Small intestine (tissue), 7 donors: Measurements from ENCODE around the gene ENTPD2. TPM values are rescaled to one million over a fixed set of nuclear protein-coding genes. Genes with fewer than 3 reads are reported as not detected.
"Not testable (repeated sequence)": the region's sequence is repeated elsewhere in the genome, so short reads cannot be mapped to it uniquely, and the experiment has no call there.

Experiments used
- DNase-seq, 2 donors: peaks; one replicate each; pipeline versions ENCODE4 v3.0.0 to v3.0.0-alpha.2; 2013
- FAIRE-seq: peaks from 2 replicates; lab custom pipeline; 2012; peaks lifted over from hg19 to GRCh38; lab: Jason Lieb, UNC
- H3K27ac ChIP-seq, 3 donors: one replicate each; pipeline ENCODE4 v1.5.1; 2013; ENCODE audit warnings: low read length in 2 of 3, mild to moderate bottlenecking in 2 of 3, control low read depth in 1 of 3, inconsistent platforms in 1 of 3, low read depth in 1 of 3, moderate library complexity in 1 of 3
- H3K27me3 ChIP-seq, 3 donors: one replicate each; pipeline ENCODE4 v1.6.1; 2013; ENCODE audit warnings: low read length in 3 of 3, inconsistent platforms in 1 of 3; ENCODE audit not compliant: control insufficient read depth in 3 of 3, insufficient read depth in 3 of 3
- H3K36me3 ChIP-seq, 3 donors: one replicate each; pipeline ENCODE4 v1.6.1; 2013; ENCODE audit warnings: low read length in 3 of 3, inconsistent platforms in 1 of 3, low read depth in 1 of 3, mild to moderate bottlenecking in 1 of 3, moderate library complexity in 1 of 3; ENCODE audit not compliant: control insufficient read depth in 3 of 3, insufficient read depth in 2 of 3
- H3K4me1 ChIP-seq, 3 donors: one replicate each; pipeline ENCODE4 v1.6.1; 2013; ENCODE audit warnings: low read length in 2 of 3, inconsistent platforms in 1 of 3, low read depth in 1 of 3, mild to moderate bottlenecking in 1 of 3, moderate library complexity in 1 of 3; ENCODE audit not compliant: control insufficient read depth in 3 of 3, insufficient read depth in 2 of 3
- H3K4me3 ChIP-seq, 3 donors: one replicate each; pipeline ENCODE4 v1.5.1; 2013; ENCODE audit warnings: low read length in 3 of 3, control low read depth in 1 of 3, inconsistent platforms in 1 of 3, low read depth in 1 of 3, mild to moderate bottlenecking in 1 of 3, moderate library complexity in 1 of 3
- H3K9me3 ChIP-seq, 2 donors: one replicate each; pipeline ENCODE4 v1.6.1; 2013; ENCODE audit warnings: low read depth in 1 of 2, low read length in 1 of 2; ENCODE audit not compliant: control insufficient read depth in 2 of 2, insufficient read depth in 1 of 2
- WGBS, 3 donors: extraction: QIAGEN DNeasy Blood & Tissue Kit; methylation state at CpG; one replicate each; pipeline ENCODE4 v1.1.7; 2013; 5-methylcytosine and 5-hydroxymethylcytosine counted together
- polyA plus RNA-seq, 4 donors: library from polyadenylated mRNA; stranded (reverse) in 3 of 4; unstranded in 1 of 4; fragments of 200-250 nt in 3 of 4; fragments of 120-200 nt in 1 of 4; gene quantifications; one replicate each; pipeline versions ENCODE4 v1.2.1 to v1.2.3, GENCODE V29; 2013
- donor health status: healthy with polysubstance abuse.
- donor health status: control.
- donor health status: control.
- donor health status: Bipolar disorder and iron deficiency.
- donor health status: healthy.

Gene ENTPD2
- polyA plus RNA-seq, 4 donors: 5.5 to 16.5 (median 8.3) TPM

- not testable (repeated sequence) for H3K27me3 ChIP-seq, FAIRE-seq, H3K9me3 ChIP-seq, H3K4me3 ChIP-seq, DNase-seq, H3K27ac ChIP-seq, H3K36me3 ChIP-seq
- H3K4me1 ChIP-seq: peaks cover 0 to 52% (median 0%) of the 10 kb centered on the region in 3 donors
- WGBS, 3 donors: 88 to 92% (median 90%) methylated on average over 5 of the region's 5 CpGs
Observed at GRCh38 chr9:137033481-137033880, 20.4 kb downstream of the ENTPD2 start.

- WGBS, 3 donors: 67 to 75% (median 71%) methylated on average over 9 to 10 of the region's 10 CpGs
- no peaks in the 10 kb centered on the region for H3K9me3 ChIP-seq
- H3K27me3 ChIP-seq: peaks cover 0 to 6% (median 0%) of the 10 kb centered on the region in 3 donors
- H3K4me1 ChIP-seq: peaks cover 0 to 54% (median 0%) of the 10 kb centered on the region in 3 donors
- H3K4me3 ChIP-seq: no peak overlapping the region
- H3K27ac ChIP-seq: no peak overlapping the region
- DNase-seq (no peak), FAIRE-seq (no peak)
- H3K36me3 ChIP-seq: peaks cover 0 to 2% (median 0%) of the 10 kb centered on the region in 3 donors
Observed at GRCh38 chr9:137032858-137033257, 21.0 kb downstream of the ENTPD2 start.

GRCh38 chr9:137031904-137032640 is 21.8 kb downstream of the ENTPD2 start, which contains the start of gene FUT7:
Gene FUT7, minus strand, starts transcription at chr9:137032088. Its CDS starts 97 bp downstream, at chr9:137031991.
- Histone ChIP-seq H3K4me3 (no peak within 1 kb of the TSS), H3K27me3 (peaks cover 0 to 9% (median 0%) of the 10 kb centered on the region in 3 donors), H3K9me3 (no peaks in the 10 kb centered on the region), H3K4me1 (peaks cover 0 to 60% (median 0%) of the 10 kb centered on the region in 3 donors), H3K36me3 (no peaks in the 10 kb centered on the region), H3K27ac (peak within 1 kb of the TSS in 1 of 3 donors; percentile 6)
- WGBS, 3 donors: 34 to 43% (median 40%) methylated on average over 14 to 16 of the region's 16 CpGs
- DNase-seq (peak; percentile 57 to 67), FAIRE-seq (no peak)

- Histone ChIP-seq H3K4me1 (peaks cover 0 to 67% (median 0%) of the 10 kb centered on the region in 3 donors), H3K27me3 (peaks cover 0 to 10% (median 0%) of the 10 kb centered on the region in 3 donors), H3K36me3 (no peaks in the 10 kb centered on the region), H3K4me3 (no peak overlapping the region), H3K27ac (no peak overlapping the region), H3K9me3 (no peaks in the 10 kb centered on the region)
- FAIRE-seq (no peak), DNase-seq (no peak)
- 66 to 80% (median 74%) methylated on average over 62 to 65 of the region's 65 CpGs for WGBS, 3 donors
Observed at GRCh38 chr9:137030538-137031527, 23.0 kb downstream of the ENTPD2 start.

GRCh38 chr9:137030006-137030405 is 23.9 kb downstream of the ENTPD2 start:
- WGBS, 3 donors: 59 to 65% (median 64%) methylated on average over 12 to 15 of the region's 15 CpGs
- peaks cover 0 to 10% (median 0%) of the 10 kb centered on the region in 3 donors for H3K27me3 ChIP-seq
- no peaks in the 10 kb centered on the region for H3K36me3 ChIP-seq
- no peak overlapping the region for H3K27ac ChIP-seq
- no peak for FAIRE-seq
- peaks cover 0 to 63% (median 0%) of the 10 kb centered on the region in 3 donors for H3K4me1 ChIP-seq
- no peak for DNase-seq
- no peaks in the 10 kb centered on the region for H3K9me3 ChIP-seq
- no peak overlapping the region for H3K4me3 ChIP-seq

- peak overlapping the region in 2 of 3 donors; percentile 35 to 64 for H3K4me3 ChIP-seq
- WGBS, 3 donors: 18 to 27% (median 25%) methylated on average over 17 to 19 of the region's 19 CpGs
- FAIRE-seq: no peak
- DNase-seq: peak; percentile 60 to 80
- no peaks in the 10 kb centered on the region for H3K36me3 ChIP-seq
- peaks cover 0 to 56% (median 0%) of the 10 kb centered on the region in 3 donors for H3K4me1 ChIP-seq
- no peak overlapping the region for H3K27ac ChIP-seq
- no peaks in the 10 kb centered on the region for H3K9me3 ChIP-seq
- H3K27me3 ChIP-seq: peaks cover 0 to 10% (median 0%) of the 10 kb centered on the region in 3 donors
Observed at GRCh38 chr9:137029058-137029936, 24.6 kb downstream of the ENTPD2 start.

GRCh38 chr9:137028263-137029057 is 25.4 kb downstream of the ENTPD2 start:
- Histone ChIP-seq H3K4me1 (peaks cover 0 to 57% (median 0%) of the 10 kb centered on the region in 3 donors), H3K9me3 (no peaks in the 10 kb centered on the region), H3K36me3 (peaks cover 0 to 3% (median 0%) of the 10 kb centered on the region in 3 donors), H3K27me3 (peaks cover 0 to 10% (median 0%) of the 10 kb centered on the region in 3 donors), H3K4me3 (peak overlapping the region; percentile 20 to 64 (median 35)), H3K27ac (peak overlapping the region in 1 of 3 donors; percentile 34)
- DNase-seq (peak; percentile 64 to 88), FAIRE-seq (no peak)
- WGBS, 3 donors: 0 to 1% (median 0%) methylated on average over 47 to 98 of the region's 98 CpGs
